Loucy (cell line): ENCODE data around the gene POPDC3.

Source experiments
- EZH2phosphoT487 ChIP-seq: fragments of 200-600 bp; IDR thresholded peaks from 2 replicates; pipeline ENCODE4 v1.6.1; 2018; ENCODE audit warnings: antibody characterized with exemption, mild to moderate bottlenecking, moderate library complexity, borderline replicate concordance
- TF ChIP-seq, protein P1 (sequence below): fragments of 200-600 bp; sonication (generic); conservative IDR thresholded peaks from 2 replicates; pipeline ENCODE4 v1.5.1; 2014; ENCODE audit warnings: mild to moderate bottlenecking, antibody characterized with exemption, low read length

DNA sequence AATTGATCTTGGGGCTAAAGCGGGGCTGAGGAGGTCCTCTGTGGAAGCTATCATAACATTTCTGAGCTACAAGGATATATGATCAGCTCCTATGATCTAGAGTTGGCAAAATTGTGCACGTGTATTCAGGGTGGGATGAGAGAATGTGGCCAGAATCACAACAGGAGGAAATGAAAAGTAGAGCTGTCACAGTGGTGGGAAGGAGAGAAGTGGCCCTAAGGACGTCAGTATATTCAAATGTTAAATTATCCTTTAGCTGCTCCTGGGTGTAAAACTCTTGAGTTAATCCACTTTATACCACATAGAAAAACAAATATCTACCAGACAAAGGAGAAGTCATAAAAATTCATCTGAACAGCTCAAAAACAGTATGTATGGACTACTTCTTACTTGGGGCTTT is 14.8 kb upstream of the POPDC3 start:
- TF ChIP-seq, protein P1, sequence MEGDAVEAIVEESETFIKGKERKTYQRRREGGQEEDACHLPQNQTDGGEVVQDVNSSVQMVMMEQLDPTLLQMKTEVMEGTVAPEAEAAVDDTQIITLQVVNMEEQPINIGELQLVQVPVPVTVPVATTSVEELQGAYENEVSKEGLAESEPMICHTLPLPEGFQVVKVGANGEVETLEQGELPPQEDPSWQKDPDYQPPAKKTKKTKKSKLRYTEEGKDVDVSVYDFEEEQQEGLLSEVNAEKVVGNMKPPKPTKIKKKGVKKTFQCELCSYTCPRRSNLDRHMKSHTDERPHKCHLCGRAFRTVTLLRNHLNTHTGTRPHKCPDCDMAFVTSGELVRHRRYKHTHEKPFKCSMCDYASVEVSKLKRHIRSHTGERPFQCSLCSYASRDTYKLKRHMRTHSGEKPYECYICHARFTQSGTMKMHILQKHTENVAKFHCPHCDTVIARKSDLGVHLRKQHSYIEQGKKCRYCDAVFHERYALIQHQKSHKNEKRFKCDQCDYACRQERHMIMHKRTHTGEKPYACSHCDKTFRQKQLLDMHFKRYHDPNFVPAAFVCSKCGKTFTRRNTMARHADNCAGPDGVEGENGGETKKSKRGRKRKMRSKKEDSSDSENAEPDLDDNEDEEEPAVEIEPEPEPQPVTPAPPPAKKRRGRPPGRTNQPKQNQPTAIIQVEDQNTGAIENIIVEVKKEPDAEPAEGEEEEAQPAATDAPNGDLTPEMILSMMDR = no peak
- no peak for TF ChIP-seq EZH2phosphoT487
